SJCRH30 (cell line): Measurements from ENCODE around the gene GHSR. TPM values are rescaled to one million over a fixed set of nuclear protein-coding genes. Genes with fewer than 3 reads are reported as not detected.

Source experiments
- DNase-seq, 2 experiments: peaks; one replicate each; pipeline ENCODE4 v3.0.0-alpha.2; 2015 to 2020
- H3K27ac ChIP-seq: fragments of 250-450 bp; sonication (Bioruptor Pico); 2 replicates; pipeline ENCODE4 v1.5.1; 2020; ENCODE audit warnings: mild to moderate bottlenecking, moderate library complexity
- H3K27me3 ChIP-seq: fragments of 250-450 bp; sonication (Bioruptor Pico); 2 replicates; pipeline ENCODE4 v1.5.1; 2020; ENCODE audit warnings: mild to moderate bottlenecking, moderate library complexity
- H3K36me3 ChIP-seq: fragments of 250-450 bp; sonication (Bioruptor Pico); 2 replicates; pipeline ENCODE4 v1.5.1; 2020; ENCODE audit warnings: mild to moderate bottlenecking, moderate library complexity
- H3K4me1 ChIP-seq: fragments of 250-450 bp; sonication (Bioruptor Pico); 2 replicates; pipeline ENCODE4 v1.5.1; 2020; ENCODE audit warnings: mild to moderate bottlenecking, moderate library complexity
- H3K4me3 ChIP-seq: fragments of 250-450 bp; sonication (Bioruptor Pico); 2 replicates; pipeline ENCODE4 v1.5.1; 2020; ENCODE audit warnings: mild to moderate bottlenecking, moderate library complexity
- H3K9me3 ChIP-seq: fragments of 250-450 bp; sonication (Bioruptor Pico); replicated peaks from 2 replicates; pipeline ENCODE4 v1.5.1; 2020; ENCODE audit warnings: mild to moderate bottlenecking, moderate library complexity
- total RNA-seq: library from RNA; depleted of rRNA; stranded (reverse); fragments of >200 nt; shearing (Covaris generic); gene quantifications from 2 replicates; pipeline ENCODE4 v1.2.3, GENCODE V29; 2014

GHSR gene
- total RNA-seq, 1 experiment from 2014 or later: 1.0 TPM

DNA sequence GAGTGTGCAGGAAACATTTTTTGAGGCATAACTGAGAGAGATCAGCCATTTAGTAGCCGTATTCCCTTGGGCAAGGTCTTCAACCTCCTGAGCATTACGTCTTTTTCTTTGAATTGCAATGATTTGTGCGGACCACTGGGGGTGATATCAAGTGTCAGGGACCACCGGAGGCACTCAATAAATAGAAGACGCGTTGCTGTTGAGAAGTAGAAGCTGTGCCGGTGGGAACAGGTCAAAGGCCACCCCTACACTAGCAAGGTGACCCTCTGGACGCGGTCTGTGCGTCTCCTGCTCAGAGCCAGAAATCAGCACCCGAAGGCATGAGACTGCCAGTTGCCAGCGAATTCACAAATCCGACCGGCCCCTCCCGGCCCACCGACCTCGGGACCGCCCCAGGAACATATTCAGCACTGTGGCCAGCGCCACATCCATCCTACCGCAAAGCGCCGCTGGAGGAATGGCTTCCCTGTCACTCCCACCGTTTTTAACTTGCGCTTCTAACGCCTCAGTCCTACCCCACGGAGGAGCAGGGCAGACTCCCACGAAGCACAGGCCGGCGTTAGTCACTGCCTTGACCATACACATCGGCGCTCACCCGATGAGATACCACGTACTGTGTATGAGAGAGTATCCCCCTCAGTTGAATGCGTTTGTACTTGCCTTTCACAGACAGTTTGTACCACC, 1.4 kb upstream of the GHSR start:
- H3K4me3 ChIP-seq: no peak overlapping the region
- DNase-seq: no peak
- no peaks in the 10 kb centered on the region for H3K4me1 ChIP-seq
- no peaks in the 10 kb centered on the region for H3K36me3 ChIP-seq
- H3K9me3 ChIP-seq: no peaks in the 10 kb centered on the region
- H3K27ac ChIP-seq: no peak overlapping the region
- H3K27me3 ChIP-seq: no peaks in the 10 kb centered on the region

DNA sequence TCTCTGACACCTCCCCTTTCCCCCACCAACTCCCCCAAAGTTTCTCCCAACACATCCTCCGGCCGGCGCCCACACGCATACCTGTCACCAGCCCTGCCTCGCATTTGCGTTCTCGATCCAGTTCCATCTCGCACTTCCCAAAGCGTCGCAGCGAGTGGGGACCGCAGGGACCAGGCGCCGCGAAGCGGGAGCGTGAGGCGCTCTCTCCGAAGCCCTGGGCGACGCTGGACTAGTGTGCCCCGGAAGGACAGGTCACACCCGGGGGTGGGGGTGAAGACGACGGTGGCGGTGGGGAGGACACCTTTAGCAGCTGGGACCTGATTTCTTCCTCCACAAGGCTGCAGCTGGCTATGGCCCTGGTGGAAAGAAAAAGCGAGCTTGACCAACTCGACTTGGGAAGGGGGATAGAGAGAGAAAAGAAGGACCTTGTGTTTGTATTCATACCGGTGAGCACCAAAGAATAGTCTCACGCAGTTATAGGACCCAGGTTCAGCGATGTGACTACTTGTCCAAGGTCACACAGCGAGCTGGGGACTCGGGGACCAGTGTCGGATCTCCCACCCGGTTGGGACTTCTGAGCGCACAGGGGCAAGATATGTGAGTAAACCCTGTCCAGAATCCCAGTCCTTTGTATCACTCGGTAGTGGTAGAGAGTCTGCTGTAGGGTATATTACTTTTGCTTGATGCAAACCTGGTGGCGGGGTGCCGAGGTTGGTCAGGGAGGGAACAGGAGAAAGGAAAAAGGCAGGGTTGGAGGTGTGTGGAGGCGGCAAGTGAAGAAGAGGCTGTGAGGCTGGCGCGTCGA, 607 bp upstream of the GHSR start:
- Histone ChIP-seq H3K9me3 (no peaks in the 10 kb centered on the region), H3K27ac (no peak overlapping the region), H3K27me3 (no peaks in the 10 kb centered on the region), H3K4me1 (no peaks in the 10 kb centered on the region), H3K4me3 (no peak overlapping the region), H3K36me3 (no peaks in the 10 kb centered on the region)
- no peak for DNase-seq

DNA sequence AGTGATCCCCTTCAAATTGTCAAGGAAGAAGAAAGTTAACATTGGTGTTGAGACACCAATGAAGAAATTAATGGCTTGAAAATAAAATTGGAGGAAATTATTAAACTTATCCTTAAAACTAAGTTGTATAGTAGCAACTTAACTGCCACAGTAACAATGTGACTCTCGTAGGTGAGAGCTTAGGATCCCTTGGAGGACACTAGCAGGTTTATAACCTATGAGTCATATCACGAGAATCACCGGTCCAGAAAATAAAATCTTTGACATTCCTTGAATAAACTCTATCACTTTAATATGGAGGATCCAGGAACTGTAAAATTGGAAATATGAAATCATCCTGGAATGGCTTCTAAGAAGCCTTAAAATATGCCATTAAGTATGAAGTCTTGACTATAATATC, 2.1 kb downstream of the GHSR start:
- no peaks in the 10 kb centered on the region for H3K27me3 ChIP-seq

GRCh38 chr3:172444821-172445220, 3.4 kb downstream of the GHSR start:
- no peaks in the 10 kb centered on the region for H3K4me1 ChIP-seq
- H3K36me3 ChIP-seq: no peaks in the 10 kb centered on the region
- no peaks in the 10 kb centered on the region for H3K27me3 ChIP-seq
- no peaks in the 10 kb centered on the region for H3K9me3 ChIP-seq
- no peak overlapping the region for H3K27ac ChIP-seq
- H3K4me3 ChIP-seq: no peak overlapping the region
- DNase-seq: no peak

More for the DNA sequence above, 2.1 kb downstream of the GHSR start:
- no peaks in the 10 kb centered on the region for H3K4me1 ChIP-seq
- no peaks in the 10 kb centered on the region for H3K36me3 ChIP-seq
- no peak overlapping the region for H3K4me3 ChIP-seq
- DNase-seq: no peak
- H3K27ac ChIP-seq: no peak overlapping the region
- no peaks in the 10 kb centered on the region for H3K9me3 ChIP-seq

GRCh38 chr3:172442606-172443005, 5.7 kb downstream of the GHSR start:
- DNase-seq: no peak
- Histone ChIP-seq H3K36me3 (no peaks in the 10 kb centered on the region), H3K4me1 (no peaks in the 10 kb centered on the region), H3K27ac (no peak overlapping the region), H3K27me3 (no peaks in the 10 kb centered on the region), H3K4me3 (no peak overlapping the region), H3K9me3 (no peaks in the 10 kb centered on the region)

- Histone ChIP-seq H3K27ac (no peak overlapping the region), H3K36me3 (no peaks in the 10 kb centered on the region), H3K9me3 (no peaks in the 10 kb centered on the region), H3K4me1 (no peaks in the 10 kb centered on the region), H3K27me3 (no peaks in the 10 kb centered on the region), H3K4me3 (no peak overlapping the region)
- no peak for DNase-seq
Observed at GRCh38 chr3:172441581-172441980, 6.7 kb downstream of the GHSR start.

- H3K4me1 ChIP-seq: no peaks in the 10 kb centered on the region
Observed at GRCh38 chr3:172438186-172438585, 10.1 kb downstream of the GHSR start.

DNA sequence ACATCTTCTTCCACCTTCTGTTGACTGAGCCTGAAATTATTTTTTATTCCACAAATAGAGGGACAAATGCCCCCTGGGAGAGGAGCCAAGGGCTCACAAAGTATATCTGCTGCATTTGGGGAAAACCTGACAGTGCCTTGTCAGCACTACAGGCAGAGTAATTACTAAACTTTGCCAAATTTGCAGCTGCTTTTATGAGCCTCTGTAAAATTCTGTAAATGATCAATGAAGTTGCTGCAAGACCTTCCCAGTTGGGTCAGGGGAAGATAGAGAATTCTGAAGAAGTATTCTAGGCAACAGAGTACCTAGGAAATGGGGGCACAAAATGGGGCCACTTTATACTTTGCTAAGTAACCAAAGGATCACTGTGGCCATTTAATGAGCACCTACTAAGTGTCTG, 10.5 kb downstream of the GHSR start:
- Histone ChIP-seq H3K9me3 (no peaks in the 10 kb centered on the region), H3K4me3 (no peak overlapping the region), H3K36me3 (no peaks in the 10 kb centered on the region), H3K27me3 (no peaks in the 10 kb centered on the region), H3K27ac (no peak overlapping the region), H3K4me1 (no peaks in the 10 kb centered on the region)
- no peak for DNase-seq

More at GRCh38 chr3:172438186-172438585, 10.1 kb downstream of the GHSR start:
- Histone ChIP-seq H3K9me3 (no peaks in the 10 kb centered on the region), H3K27ac (no peak overlapping the region), H3K36me3 (no peaks in the 10 kb centered on the region), H3K4me3 (no peak overlapping the region), H3K27me3 (no peaks in the 10 kb centered on the region)
- no peak for DNase-seq

GRCh38 chr3:172415323-172415722, 32.9 kb downstream of the GHSR start:
- no peak for DNase-seq
- Histone ChIP-seq H3K27ac (no peak overlapping the region), H3K4me3 (no peak overlapping the region), H3K4me1 (no peaks in the 10 kb centered on the region), H3K27me3 (no peaks in the 10 kb centered on the region), H3K36me3 (no peaks in the 10 kb centered on the region), H3K9me3 (no peaks in the 10 kb centered on the region)

DNA sequence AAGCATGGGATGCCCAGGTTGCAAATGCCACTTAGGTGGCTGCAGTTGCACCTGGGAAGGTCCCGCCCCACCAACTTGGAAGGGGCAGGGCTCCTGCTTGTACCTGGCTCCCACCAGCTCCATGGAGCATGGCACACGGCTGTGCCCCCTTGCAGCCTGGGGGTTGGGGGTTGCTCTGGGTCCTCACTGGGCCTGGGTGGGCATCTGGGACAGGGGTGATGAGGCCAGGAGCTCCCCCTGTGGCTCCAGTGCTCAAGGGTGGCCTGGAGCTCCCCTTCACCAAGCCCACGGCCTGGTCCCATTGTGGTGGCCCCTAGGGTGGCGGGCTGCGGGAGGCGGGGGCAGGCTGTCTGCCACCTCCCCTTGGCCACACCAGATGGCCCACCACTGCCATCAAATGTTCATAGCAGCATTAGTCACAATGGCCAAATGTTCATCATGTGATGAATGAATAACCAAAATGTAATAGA, 36.7 kb downstream of the GHSR start:
- Histone ChIP-seq H3K4me3 (no peak overlapping the region), H3K27ac (no peak overlapping the region), H3K9me3 (no peaks in the 10 kb centered on the region), H3K4me1 (no peaks in the 10 kb centered on the region), H3K36me3 (no peaks in the 10 kb centered on the region), H3K27me3 (no peaks in the 10 kb centered on the region)
- DNase-seq: no peak

GRCh38 chr3:172410702-172411477, 37.4 kb downstream of the GHSR start:
- no peaks in the 10 kb centered on the region for H3K4me1 ChIP-seq
- H3K27me3 ChIP-seq: no peaks in the 10 kb centered on the region
- DNase-seq: no peak
- H3K4me3 ChIP-seq: no peak overlapping the region
- 0 out of 2 replicates have a peak, but pooled peaks cover under 1% of the 10 kb centered on the region for H3K36me3 ChIP-seq
- no peak overlapping the region for H3K27ac ChIP-seq
- H3K9me3 ChIP-seq: no peaks in the 10 kb centered on the region

DNA sequence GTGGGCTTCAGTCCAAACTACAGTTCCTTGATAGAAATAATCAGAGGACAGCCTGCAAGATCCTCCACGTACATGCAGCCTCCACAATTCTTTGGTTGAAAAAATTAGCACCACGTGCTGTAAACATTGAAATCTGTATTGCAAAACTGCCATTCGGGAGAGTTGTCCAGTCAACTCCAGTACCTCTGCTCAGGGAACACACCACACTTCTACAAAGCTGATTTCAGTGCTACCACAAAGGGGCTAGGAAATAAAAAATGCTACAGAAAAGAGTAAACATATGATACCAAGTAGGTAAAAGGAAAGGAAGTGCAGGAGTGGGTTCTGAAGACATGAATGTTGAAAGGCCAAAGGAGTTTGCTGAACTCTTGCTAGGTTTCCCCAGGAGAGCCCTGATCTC, 40.4 kb downstream of the GHSR start:
- no peak for DNase-seq
- no peaks in the 10 kb centered on the region for H3K4me1 ChIP-seq
- H3K4me3 ChIP-seq: no peak overlapping the region

DNA sequence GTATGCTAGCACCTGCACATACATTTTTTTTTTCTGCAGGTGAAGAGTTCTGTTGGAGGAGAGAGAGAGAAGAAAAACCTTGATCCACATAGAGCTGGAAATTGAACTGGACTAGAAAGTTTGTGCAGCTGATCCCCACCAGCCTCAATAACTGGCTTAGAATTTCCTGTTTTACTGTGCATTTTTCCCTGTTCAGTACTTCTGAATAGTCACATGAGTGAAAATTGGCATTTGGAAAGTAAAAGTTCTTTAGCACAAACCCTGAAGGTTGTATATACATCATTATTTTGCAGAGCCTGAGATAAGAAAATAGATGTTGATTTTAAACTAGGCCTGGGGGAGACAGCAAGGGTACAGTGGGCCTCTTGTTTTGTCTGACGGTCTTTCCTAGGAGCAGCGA, 42.3 kb downstream of the GHSR start:
- H3K36me3 ChIP-seq: peaks cover 17% of the 10 kb centered on the region
- H3K27ac ChIP-seq: no peak overlapping the region
- H3K9me3 ChIP-seq: no peaks in the 10 kb centered on the region
- no peak overlapping the region for H3K4me3 ChIP-seq
- no peak for DNase-seq
- no peaks in the 10 kb centered on the region for H3K27me3 ChIP-seq
- no peaks in the 10 kb centered on the region for H3K4me1 ChIP-seq

More for the DNA sequence above, 40.4 kb downstream of the GHSR start:
- H3K27ac ChIP-seq: no peak overlapping the region
- 0 out of 2 replicates have a peak, but pooled peaks cover 5% of the 10 kb centered on the region for H3K36me3 ChIP-seq
- no peaks in the 10 kb centered on the region for H3K9me3 ChIP-seq
- H3K27me3 ChIP-seq: no peaks in the 10 kb centered on the region

DNA sequence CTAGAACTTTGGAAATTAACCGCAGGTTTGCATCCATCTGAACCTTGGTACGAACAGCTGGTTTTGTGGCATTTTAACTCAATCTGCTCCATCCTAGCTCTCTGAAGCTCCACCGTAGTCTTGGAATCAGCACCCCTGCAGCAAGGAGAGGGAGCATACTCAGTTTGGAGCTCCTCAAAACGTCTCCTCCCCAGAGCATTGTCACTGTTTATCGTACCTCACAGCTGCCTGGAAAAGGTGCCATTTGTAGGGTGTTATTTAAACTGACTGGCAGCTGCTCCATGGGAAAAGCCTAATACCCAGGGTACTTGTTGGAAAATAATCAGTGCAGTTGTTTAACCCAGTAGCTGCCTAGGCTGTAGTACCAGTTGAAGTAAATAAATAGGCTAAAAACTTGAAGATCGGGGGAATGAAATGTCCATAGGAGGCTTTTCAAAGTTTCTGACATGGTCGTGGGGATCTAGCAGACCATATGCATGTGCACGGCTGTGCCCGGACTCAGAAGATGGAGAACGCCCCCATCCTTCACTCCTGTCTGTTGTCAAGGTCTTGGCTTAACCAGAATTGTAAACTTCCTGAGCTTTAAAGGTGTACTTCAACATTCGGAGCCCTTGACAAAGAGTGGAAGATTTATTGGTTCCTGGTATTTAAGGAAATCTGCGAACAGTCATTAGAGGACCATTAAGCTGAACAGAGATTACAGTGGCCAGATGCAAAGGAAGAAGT, 43.9 kb downstream of the GHSR start:
- H3K27ac ChIP-seq: no peak overlapping the region
- H3K36me3 ChIP-seq: peaks cover 17% of the 10 kb centered on the region
- no peak overlapping the region for H3K4me3 ChIP-seq
- no peak for DNase-seq
- no peaks in the 10 kb centered on the region for H3K4me1 ChIP-seq
- no peaks in the 10 kb centered on the region for H3K27me3 ChIP-seq
- no peaks in the 10 kb centered on the region for H3K9me3 ChIP-seq
